SU-DHL-6 (cell line): ENCODE results near the gene C1QL2.

Experiments used
- H2AFZ ChIP-seq: fragments of 200-600 bp; sonication (generic); 2 replicates; pipeline ENCODE4 v1.6.1; 2014; ENCODE audit warnings: low read depth, mild to moderate bottlenecking, moderate library complexity, mixed read lengths, antibody characterized with exemption, low read length; ENCODE audit not compliant: severe bottlenecking
- H3F3A ChIP-seq: fragments of 200-600 bp; shearing (Covaris generic); 2 replicates; pipeline ENCODE4 v1.6.0; 2016; ENCODE audit warnings: antibody characterized with exemption, mild to moderate bottlenecking; ENCODE audit not compliant: insufficient read depth
- H3K27ac ChIP-seq: fragments of 200-600 bp; sonication (generic); 2 replicates; pipeline ENCODE4 v1.5.1; 2016; ENCODE audit warnings: low read depth, mild to moderate bottlenecking, low read length, moderate library complexity, mixed read lengths
- H3K27me3 ChIP-seq: fragments of 200-600 bp; sonication (generic), shearing (Covaris generic); 2 replicates; pipeline ENCODE4 v1.6.0; 2014; ENCODE audit warnings: mild to moderate bottlenecking, low read length
- H3K36me3 ChIP-seq: fragments of 200-600 bp; sonication (generic); 2 replicates; pipeline ENCODE4 v1.6.1; 2014; ENCODE audit warnings: mild to moderate bottlenecking, low read length, mixed read lengths
- H3K4me2 ChIP-seq: fragments of 300-600, 200-600 bp; shearing (Covaris generic), sonication (generic); 2 replicates; pipeline ENCODE4 v1.6.0; 2014; ENCODE audit warnings: low read length, low read depth, mild to moderate bottlenecking; ENCODE audit not compliant: poor library complexity, severe bottlenecking
- H3K4me3 ChIP-seq: fragments of 200-600 bp; sonication (generic); 2 replicates; pipeline ENCODE4 v1.5.1; 2014; ENCODE audit warnings: antibody characterized with exemption, low read length, mild to moderate bottlenecking, mixed read lengths; ENCODE audit not compliant: insufficient read depth, poor library complexity, severe bottlenecking
- H3K79me2 ChIP-seq: fragments of 200-600 bp; sonication (generic); 2 replicates; pipeline ENCODE4 v1.6.1; 2014; ENCODE audit warnings: mild to moderate bottlenecking, low read length, moderate library complexity; ENCODE audit not compliant: insufficient read depth
- H3K9ac ChIP-seq: fragments of 200-600 bp; sonication (generic); 2 replicates; pipeline ENCODE4 v1.7.0; 2014; ENCODE audit warnings: mild to moderate bottlenecking, low read length
- H3K9me2 ChIP-seq: fragments of 200-600 bp; sonication (generic); replicated peaks from 2 replicates; pipeline ENCODE4 v1.6.1; 2014; ENCODE audit warnings: low read length; ENCODE audit not compliant: insufficient read depth
- H3K9me3 ChIP-seq: fragments of 200-600 bp; sonication (generic); 2 replicates; pipeline ENCODE4 v1.6.1; 2014; ENCODE audit warnings: low read length, mixed read lengths; ENCODE audit not compliant: insufficient read depth
- H4K20me1 ChIP-seq: fragments of 200-600 bp; sonication (generic); 2 replicates; pipeline ENCODE4 v1.6.1; 2014; ENCODE audit warnings: low read depth, mild to moderate bottlenecking, antibody characterized with exemption, low read length, moderate library complexity, mixed read lengths
- CTCF ChIP-seq: fragments of 200-600 bp; sonication (generic); IDR thresholded peaks from one replicate; pipeline ENCODE4 v1.5.1; 2017; ENCODE audit warnings: antibody characterized with exemption, mild to moderate bottlenecking, low read length, moderate library complexity; ENCODE audit not compliant: insufficient read depth, poor library complexity, severe bottlenecking
- EZH2phosphoT487 ChIP-seq: fragments of 200-600 bp; sonication (generic), shearing (Covaris generic); conservative IDR thresholded peaks from 2 replicates; pipeline ENCODE4 v1.6.1; 2018; ENCODE audit warnings: mild to moderate bottlenecking, antibody characterized with exemption, low read length, moderate library complexity, mixed read lengths

The C1QL2 gene

GRCh38 chr2:119109866-119110265 is 48.7 kb downstream of the C1QL2 start:
- Histone ChIP-seq H3K36me3 (no peaks in the 10 kb centered on the region), H3K4me2 (no peak overlapping the region), H4K20me1 (no peaks in the 10 kb centered on the region), H3K79me2 (no peaks in the 10 kb centered on the region), H3K27ac (no peak overlapping the region), H2AFZ (no peak overlapping the region), H3K9me2 (no peaks in the 10 kb centered on the region), H3F3A (no peaks in the 10 kb centered on the region), H3K27me3 (no peaks in the 10 kb centered on the region), H3K9ac (no peak overlapping the region), H3K9me3 (no peaks in the 10 kb centered on the region), H3K4me3 (no peak overlapping the region)
- TF ChIP-seq CTCF: no peak
- TF ChIP-seq EZH2phosphoT487: no peak

DNA sequence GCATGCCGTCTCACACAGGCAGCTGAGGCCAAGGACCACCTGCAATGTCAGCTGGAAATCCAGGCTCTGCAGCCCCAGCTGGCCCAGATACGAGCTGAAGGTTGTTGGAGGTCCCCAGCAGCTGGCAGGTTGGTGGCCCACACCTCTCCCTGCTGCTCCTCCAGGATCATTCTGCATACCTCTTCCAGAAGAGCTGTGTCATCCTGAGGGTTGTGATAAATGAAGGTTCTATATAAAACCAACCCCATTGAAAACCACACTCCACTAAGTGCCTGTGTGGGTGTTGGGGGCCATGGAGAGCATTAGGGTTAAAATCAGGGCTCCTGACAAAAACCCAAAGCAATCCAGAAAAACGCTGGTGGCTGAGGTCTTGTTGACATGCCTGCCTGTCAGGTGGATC is 50.4 kb downstream of the C1QL2 start:
- H3K36me3 ChIP-seq: no peaks in the 10 kb centered on the region
- no peak overlapping the region for H3K4me2 ChIP-seq
- no peak overlapping the region for H3K27ac ChIP-seq
- TF ChIP-seq CTCF (no peak), EZH2phosphoT487 (no peak)
- H2AFZ ChIP-seq: no peak overlapping the region
- H3F3A ChIP-seq: no peaks in the 10 kb centered on the region
- no peaks in the 10 kb centered on the region for H3K9me3 ChIP-seq
- no peaks in the 10 kb centered on the region for H3K9me2 ChIP-seq
- H3K4me3 ChIP-seq: no peak overlapping the region
- H3K79me2 ChIP-seq: no peaks in the 10 kb centered on the region
- H3K9ac ChIP-seq: no peak overlapping the region
- H4K20me1 ChIP-seq: no peaks in the 10 kb centered on the region
- no peaks in the 10 kb centered on the region for H3K27me3 ChIP-seq

GRCh38 chr2:119106301-119106897 is 52.2 kb downstream of the C1QL2 start:
- Histone ChIP-seq H3K9ac (no peak overlapping the region), H3K9me3 (no peaks in the 10 kb centered on the region), H2AFZ (no peak overlapping the region), H3K4me2 (no peak overlapping the region), H3F3A (no peaks in the 10 kb centered on the region), H3K27me3 (no peaks in the 10 kb centered on the region), H3K27ac (no peak overlapping the region), H3K4me3 (no peak overlapping the region), H3K9me2 (no peaks in the 10 kb centered on the region), H3K79me2 (no peaks in the 10 kb centered on the region), H4K20me1 (no peaks in the 10 kb centered on the region), H3K36me3 (no peaks in the 10 kb centered on the region)
- no peak for TF ChIP-seq CTCF
- TF ChIP-seq EZH2phosphoT487: no peak
